ENCODE results near the gene SPATS2L. TPM values are rescaled to one million over a fixed set of nuclear protein-coding genes. Genes with fewer than 3 reads are reported as not detected.

The SPATS2L gene
- total and polyA plus RNA-seq, 2 of the 13 experiments (the other 11 are each of a cell fraction or from before 2014, with no cell fraction given): 154 to 212 TPM

GRCh38 chr2:200367155-200367554 lies 60.7 kb downstream of the SPATS2L start (continued):
- no peak for TF ChIP-seq KLF12 (CRISPR knock-in tag; IDR thresholded peaks at IDR 0.05; ENCODE audit: borderline replicate concordance)
- TF ChIP-seq NRL (CRISPR knock-in tag; IDR thresholded peaks at IDR 0.05; ENCODE audit: borderline replicate concordance): no peak
- TF ChIP-seq CBX5 (CRISPR knock-in tag; IDR thresholded peaks at IDR 0.05; ENCODE audit: borderline replicate concordance): peak; percentile 89; the same call in 1 of the 2 replicates
- TF ChIP-seq E2F1 (CRISPR knock-in tag; IDR thresholded peaks at IDR 0.05): no peak
- TF ChIP-seq FOXJ3 (CRISPR knock-in tag; IDR thresholded peaks at IDR 0.05; ENCODE audit: borderline replicate concordance): peak; percentile 98
- peak; percentile 90 for TF ChIP-seq ZNF205 (CRISPR knock-in tag; IDR thresholded peaks at IDR 0.05)
- TF ChIP-seq ZNF136 (CRISPR knock-in tag; IDR thresholded peaks at IDR 0.05; ENCODE audit: low read depth): 0 out of 2 replicates have a peak, but pooled peaks have one; percentile 74
- TF ChIP-seq ZNF432 (CRISPR knock-in tag; IDR thresholded peaks at IDR 0.05; ENCODE audit: borderline replicate concordance): no peak
- no peak for TF ChIP-seq TCF7L2 (IDR thresholded peaks at IDR 0.05; ENCODE audit: low read depth, low read length)
- TF ChIP-seq GTF3A (CRISPR knock-in tag; conservative IDR thresholded peaks at IDR 0.05): no peak
- no peak for TF ChIP-seq ZNF33B (CRISPR knock-in tag; IDR thresholded peaks at IDR 0.05)
- peak; percentile 98 for TF ChIP-seq MED1 (CRISPR knock-in tag; IDR thresholded peaks at IDR 0.05)
- no peak for TF ChIP-seq FUBP1 (CRISPR knock-in tag; IDR thresholded peaks at IDR 0.05; ENCODE audit: borderline replicate concordance)
- no peak for TF ChIP-seq PCBP1 (IDR thresholded peaks at IDR 0.05; ENCODE audit: borderline replicate concordance, low read depth, low read length)
- no peak for TF ChIP-seq CREB1 (IDR thresholded peaks at IDR 0.05)
- TF ChIP-seq CREB1 (CRISPR knock-in tag; IDR thresholded peaks at IDR 0.05): peak; percentile 83
- TF ChIP-seq MEF2D (CRISPR knock-in tag; IDR thresholded peaks at IDR 0.05): peak; percentile 95
- no peak; the same call in 1 of the 2 replicates for TF ChIP-seq ZNF607 (CRISPR knock-in tag; IDR thresholded peaks at IDR 0.05; ENCODE audit: borderline replicate concordance)
- no peak for TF ChIP-seq ZBTB7A (CRISPR knock-in tag; IDR thresholded peaks at IDR 0.05)
- peak; percentile 39; the same call in 1 of the 2 replicates for TF ChIP-seq ZNF629 (CRISPR knock-in tag; conservative IDR thresholded peaks at IDR 0.05)
- TF ChIP-seq SP2 (CRISPR knock-in tag; IDR thresholded peaks at IDR 0.05): no peak
- TF ChIP-seq ATF6 (CRISPR knock-in tag; conservative IDR thresholded peaks at IDR 0.05): no peak
- no peak for TF ChIP-seq SMARCC2 (IDR thresholded peaks at IDR 0.05)
- 0 out of 2 replicates have a peak, but pooled peaks have one; percentile 37 for TF ChIP-seq HHEX (CRISPR knock-in tag; IDR thresholded peaks at IDR 0.05)
- TF ChIP-seq CENPX (CRISPR knock-in tag; IDR thresholded peaks at IDR 0.05): no peak
- TF ChIP-seq ZNF230 (CRISPR knock-in tag; IDR thresholded peaks at IDR 0.05): no peak
- TF ChIP-seq SATB2 (CRISPR knock-in tag; IDR thresholded peaks at IDR 0.05): no peak
- TF ChIP-seq HOXD1 (CRISPR knock-in tag; IDR thresholded peaks at IDR 0.05): peak; percentile 93
